Stimulated activated naive CD8-positive, alpha-beta T cell treated with anti-CD3 and anti-CD28 coated beads, Interleukin-15, Interleukin-2, amounts not matched to agents 100 ng/mL and 50 ng/mL, for 24 hours (primary cell): ENCODE data around the gene ARHGAP18.

Experiments used
- H3K27ac Mint-ChIP-seq: one replicate; pipeline ENCODE4 v1.8.0; 2021; ENCODE audit warnings: mild to moderate bottlenecking, mixed read lengths
- H3K27me3 Mint-ChIP-seq: one replicate; pipeline ENCODE4 v1.8.0; 2021; ENCODE audit warnings: mixed read lengths
- H3K36me3 Mint-ChIP-seq: one replicate; pipeline ENCODE4 v1.8.0; 2021; ENCODE audit warnings: low read depth, mixed read lengths
- H3K4me1 Mint-ChIP-seq: one replicate; pipeline ENCODE4 v1.8.0; 2021; ENCODE audit warnings: low read depth, mixed read lengths
- H3K4me3 Mint-ChIP-seq: one replicate; pipeline ENCODE4 v1.8.0; 2021; ENCODE audit warnings: mild to moderate bottlenecking, mixed read lengths
- H3K9me3 Mint-ChIP-seq: one replicate; pipeline ENCODE4 v1.8.0; 2021; ENCODE audit warnings: mixed read lengths

Gene ARHGAP18

DNA sequence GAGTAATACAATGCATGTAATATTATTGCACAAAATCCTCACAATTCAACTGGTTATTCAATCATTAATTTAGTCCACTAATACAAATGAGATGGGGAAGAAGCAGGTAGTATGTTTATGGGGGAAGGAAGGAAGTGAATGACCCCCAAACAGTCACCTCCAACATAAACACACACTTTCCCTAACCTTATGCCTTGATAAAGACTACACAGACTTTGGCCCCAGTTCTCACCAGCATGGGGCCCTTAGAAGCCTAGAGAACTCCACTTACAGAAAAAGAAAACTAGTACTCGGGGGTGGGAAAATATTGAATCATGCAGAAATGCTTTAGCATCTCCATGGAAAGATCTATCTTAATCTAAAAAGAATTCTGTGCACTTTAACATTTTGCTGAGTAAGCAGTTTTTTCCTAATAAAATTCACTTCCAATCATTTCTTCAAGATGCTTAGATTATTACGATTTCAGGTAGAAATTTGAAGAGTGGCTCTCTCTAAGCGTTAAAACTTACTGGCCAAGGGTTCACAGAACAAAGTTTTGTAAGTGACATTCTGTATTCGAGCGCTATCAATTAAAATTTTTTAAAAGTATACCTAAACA is 18.8 kb downstream of the ARHGAP18 start:
- Mint-ChIP-seq H3K27ac (no peak overlapping the region), H3K36me3 (no peaks in the 10 kb centered on the region), H3K27me3 (no peaks in the 10 kb centered on the region), H3K4me3 (no peak overlapping the region), H3K4me1 (peaks cover 41% of the 10 kb centered on the region), H3K9me3 (no peaks in the 10 kb centered on the region)

GRCh38 chr6:129686941-129687627 is 22.9 kb downstream of the ARHGAP18 start:
- Mint-ChIP-seq H3K36me3 (no peaks in the 10 kb centered on the region), H3K9me3 (no peaks in the 10 kb centered on the region), H3K27me3 (no peaks in the 10 kb centered on the region), H3K4me3 (peak overlapping the region; percentile 47), H3K4me1 (peaks cover 60% of the 10 kb centered on the region), H3K27ac (peak overlapping the region; percentile 76)

GRCh38 chr6:129685662-129686031 is 24.3 kb downstream of the ARHGAP18 start:
- H3K9me3 Mint-ChIP-seq, result no peaks in the 10 kb centered on the region
- H3K27ac Mint-ChIP-seq, result no peak overlapping the region
- H3K4me1 Mint-ChIP-seq, result peaks cover 52% of the 10 kb centered on the region
- H3K36me3 Mint-ChIP-seq, result no peaks in the 10 kb centered on the region
- H3K4me3 Mint-ChIP-seq, result peak overlapping the region; percentile 37
- no peaks in the 10 kb centered on the region for H3K27me3 Mint-ChIP-seq

- Mint-ChIP-seq H3K36me3 (no peaks in the 10 kb centered on the region), H3K27me3 (no peaks in the 10 kb centered on the region), H3K4me3 (no peak overlapping the region), H3K9me3 (no peaks in the 10 kb centered on the region), H3K4me1 (peaks cover 52% of the 10 kb centered on the region), H3K27ac (no peak overlapping the region)
These were observed 24.9 kb downstream of the ARHGAP18 start for GRCh38 chr6:129684903-129685661.

DNA sequence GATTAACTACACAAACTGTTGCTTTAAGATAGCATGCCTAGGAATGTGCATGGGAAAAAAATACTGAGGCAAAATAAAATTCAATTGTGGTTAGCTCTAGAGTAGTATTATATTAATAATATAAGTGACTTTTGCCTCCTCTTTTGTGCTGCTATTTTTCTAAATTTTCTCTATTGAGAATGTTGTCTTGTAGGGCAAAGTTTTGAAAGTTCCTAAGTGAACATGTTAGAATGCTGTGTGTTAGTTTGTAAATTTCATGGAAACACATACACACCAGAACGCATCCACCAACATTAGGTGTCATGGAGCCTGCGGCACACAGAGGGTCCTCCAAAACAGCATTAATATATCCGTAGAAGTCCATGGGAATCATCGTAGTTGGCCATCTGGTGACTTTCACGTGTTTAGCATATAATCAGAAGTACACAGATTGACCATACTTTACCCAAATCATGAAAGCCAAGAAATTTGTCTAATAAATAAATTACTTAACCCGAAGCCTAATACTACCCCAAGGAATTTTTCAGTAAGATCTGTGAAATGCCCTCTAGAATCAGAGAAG is 25.6 kb downstream of the ARHGAP18 start:
- H3K36me3 Mint-ChIP-seq, result no peaks in the 10 kb centered on the region
- peak overlapping the region; percentile 93 for H3K27ac Mint-ChIP-seq
- peaks cover 52% of the 10 kb centered on the region for H3K4me1 Mint-ChIP-seq
- H3K4me3 Mint-ChIP-seq, result peak overlapping the region; percentile 69
- H3K27me3 Mint-ChIP-seq, result no peaks in the 10 kb centered on the region
- H3K9me3 Mint-ChIP-seq, result no peaks in the 10 kb centered on the region

GRCh38 chr6:129683601-129684322 is 26.2 kb downstream of the ARHGAP18 start:
- Mint-ChIP-seq H3K36me3 (no peaks in the 10 kb centered on the region), H3K27me3 (no peaks in the 10 kb centered on the region), H3K4me3 (peak overlapping the region; percentile 69), H3K27ac (peak overlapping the region; percentile 93), H3K4me1 (peaks cover 52% of the 10 kb centered on the region), H3K9me3 (no peaks in the 10 kb centered on the region)

DNA sequence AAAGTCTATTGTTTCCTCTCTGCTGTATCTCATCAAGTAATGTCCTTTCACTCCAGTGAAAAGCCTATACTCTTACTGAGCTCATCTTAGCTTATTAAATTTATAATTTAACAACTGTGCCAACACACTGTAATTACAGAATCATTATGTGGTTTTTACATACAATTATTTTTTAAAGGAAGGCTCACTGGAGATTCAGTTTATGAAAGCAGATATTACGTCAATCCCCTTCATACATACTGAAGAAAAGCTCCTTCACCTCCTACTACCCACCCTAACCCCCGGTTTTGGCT is 28.1 kb downstream of the ARHGAP18 start:
- Mint-ChIP-seq H3K4me1 (peaks cover 49% of the 10 kb centered on the region), H3K4me3 (no peak overlapping the region), H3K36me3 (no peaks in the 10 kb centered on the region), H3K9me3 (no peaks in the 10 kb centered on the region), H3K27ac (no peak overlapping the region), H3K27me3 (no peaks in the 10 kb centered on the region)

GRCh38 chr6:129680633-129681032 is 29.3 kb downstream of the ARHGAP18 start:
- no peaks in the 10 kb centered on the region for H3K27me3 Mint-ChIP-seq

DNA sequence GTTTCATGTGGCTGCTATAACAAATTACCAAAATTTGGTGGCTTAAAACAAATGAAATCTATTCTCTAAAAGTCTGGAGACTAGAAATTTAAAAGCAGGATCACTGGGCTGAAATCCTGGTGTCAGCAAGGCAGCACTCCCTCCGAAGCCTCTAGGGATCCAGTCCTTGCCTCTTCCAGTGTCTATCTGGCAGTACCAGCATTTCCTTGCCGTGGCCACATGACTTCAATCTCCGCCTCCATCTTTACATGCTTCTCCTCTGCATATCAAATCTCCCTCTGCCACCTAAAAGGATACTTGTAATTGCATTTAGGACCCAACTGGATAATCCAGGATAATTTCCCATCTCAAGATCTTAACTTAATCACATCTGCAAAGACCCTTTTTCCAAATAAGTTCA is 30.2 kb downstream of the ARHGAP18 start:
- H3K4me1 Mint-ChIP-seq, result peaks cover 31% of the 10 kb centered on the region
- no peaks in the 10 kb centered on the region for H3K9me3 Mint-ChIP-seq
- no peaks in the 10 kb centered on the region for H3K36me3 Mint-ChIP-seq
- no peak overlapping the region for H3K27ac Mint-ChIP-seq
- no peak overlapping the region for H3K4me3 Mint-ChIP-seq
- H3K27me3 Mint-ChIP-seq, result no peaks in the 10 kb centered on the region

More at GRCh38 chr6:129680633-129681032, 29.3 kb downstream of the ARHGAP18 start:
- Mint-ChIP-seq H3K4me3 (no peak overlapping the region), H3K36me3 (no peaks in the 10 kb centered on the region), H3K9me3 (no peaks in the 10 kb centered on the region), H3K27ac (no peak overlapping the region), H3K4me1 (peaks cover 37% of the 10 kb centered on the region)

DNA sequence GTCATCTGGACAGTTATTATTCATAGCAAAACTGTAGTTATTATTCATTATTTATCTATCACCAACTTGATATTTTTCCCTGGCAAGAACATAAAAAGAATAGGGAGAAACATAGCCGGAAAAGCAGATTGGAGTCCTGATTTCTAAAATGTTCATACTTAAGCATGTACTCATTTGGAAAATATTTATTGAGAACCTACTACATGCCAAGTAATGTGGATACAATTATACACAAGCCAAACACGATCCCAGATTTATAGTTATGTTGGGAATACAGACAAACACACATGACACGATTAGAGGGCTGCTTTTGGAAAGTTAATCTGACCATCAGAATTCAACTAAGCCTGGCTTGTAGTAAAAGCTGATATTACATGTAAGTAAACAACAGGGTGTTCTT is 30.7 kb downstream of the ARHGAP18 start:
- Mint-ChIP-seq H3K36me3 (no peaks in the 10 kb centered on the region), H3K4me1 (peaks cover 27% of the 10 kb centered on the region)

DNA sequence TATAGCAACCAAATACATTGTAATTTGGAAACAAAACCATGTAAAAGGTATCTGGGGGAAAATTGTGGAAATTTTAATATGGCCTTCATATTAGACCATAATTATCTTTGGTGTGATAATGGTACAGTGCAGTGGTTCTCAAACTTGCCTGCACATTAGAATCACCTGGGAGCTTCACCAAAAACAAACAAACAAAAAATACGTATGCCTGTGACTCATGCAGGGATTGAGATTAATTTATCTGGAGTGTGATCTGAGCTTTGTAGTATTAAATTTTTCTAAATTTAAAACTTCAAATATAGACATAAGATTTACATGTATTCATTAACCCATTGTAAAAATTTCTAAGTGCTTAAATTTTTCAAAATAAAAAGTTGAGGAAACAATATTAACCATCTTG is 31.5 kb downstream of the ARHGAP18 start:
- no peaks in the 10 kb centered on the region for H3K36me3 Mint-ChIP-seq
- no peak overlapping the region for H3K27ac Mint-ChIP-seq
- no peaks in the 10 kb centered on the region for H3K9me3 Mint-ChIP-seq
- no peaks in the 10 kb centered on the region for H3K27me3 Mint-ChIP-seq
- H3K4me1 Mint-ChIP-seq, result peaks cover 24% of the 10 kb centered on the region
- H3K4me3 Mint-ChIP-seq, result no peak overlapping the region

More for the DNA sequence above, 30.7 kb downstream of the ARHGAP18 start:
- Mint-ChIP-seq H3K9me3 (no peaks in the 10 kb centered on the region), H3K27me3 (no peaks in the 10 kb centered on the region), H3K27ac (no peak overlapping the region), H3K4me3 (no peak overlapping the region)

GRCh38 chr6:129677620-129678325 is 32.2 kb downstream of the ARHGAP18 start:
- H3K9me3 Mint-ChIP-seq, result no peaks in the 10 kb centered on the region
- H3K36me3 Mint-ChIP-seq, result no peaks in the 10 kb centered on the region
- H3K27me3 Mint-ChIP-seq, result no peaks in the 10 kb centered on the region
- H3K27ac Mint-ChIP-seq, result no peak overlapping the region
- H3K4me3 Mint-ChIP-seq, result no peak overlapping the region
- H3K4me1 Mint-ChIP-seq, result peaks cover 27% of the 10 kb centered on the region

DNA sequence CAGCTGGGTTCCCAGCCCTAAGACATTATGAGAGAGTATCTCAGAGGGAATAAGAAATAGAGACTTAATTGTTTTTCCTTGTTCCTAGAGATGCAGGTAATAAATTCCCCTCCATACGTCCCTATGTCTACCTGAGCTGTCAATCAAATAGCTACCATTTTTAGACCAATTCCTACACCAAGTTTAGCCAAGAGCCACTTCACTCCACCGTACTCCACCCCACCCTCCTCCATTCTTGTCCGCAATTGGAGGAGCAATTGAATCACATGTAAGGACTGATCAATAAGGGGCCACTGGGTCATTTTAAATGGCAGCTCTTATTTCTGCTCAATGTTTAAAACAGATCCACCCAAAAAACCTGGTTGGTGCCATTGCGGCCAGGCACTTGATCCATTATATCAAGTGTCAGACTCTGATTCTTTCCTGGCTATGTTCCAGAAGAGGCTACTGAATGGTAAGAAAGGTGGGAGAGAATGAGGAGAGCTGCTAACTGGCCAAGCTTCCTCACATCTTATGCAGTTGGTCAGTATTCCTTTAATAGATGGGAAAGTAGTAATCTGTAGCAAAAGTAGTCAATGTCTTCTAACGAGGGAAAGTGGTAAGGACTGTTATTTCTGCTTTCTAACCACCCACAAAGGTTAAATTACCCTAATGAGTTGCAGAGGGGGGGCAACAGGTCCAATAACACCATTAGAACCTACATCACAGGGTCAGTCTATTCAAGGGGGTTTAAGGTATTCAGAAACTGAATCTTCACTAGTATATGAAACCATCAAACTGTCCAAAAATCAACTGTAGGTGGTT is 34.1 kb downstream of the ARHGAP18 start:
- H3K4me3 Mint-ChIP-seq, result no peak overlapping the region
- no peaks in the 10 kb centered on the region for H3K9me3 Mint-ChIP-seq
- H3K27me3 Mint-ChIP-seq, result no peaks in the 10 kb centered on the region
- peaks cover 46% of the 10 kb centered on the region for H3K4me1 Mint-ChIP-seq
- H3K36me3 Mint-ChIP-seq, result no peaks in the 10 kb centered on the region
- no peak overlapping the region for H3K27ac Mint-ChIP-seq

- H3K4me3 Mint-ChIP-seq, result no peak overlapping the region
- H3K36me3 Mint-ChIP-seq, result no peaks in the 10 kb centered on the region
- peak overlapping the region; percentile 45 for H3K27ac Mint-ChIP-seq
- no peaks in the 10 kb centered on the region for H3K9me3 Mint-ChIP-seq
- H3K27me3 Mint-ChIP-seq, result no peaks in the 10 kb centered on the region
- H3K4me1 Mint-ChIP-seq, result peaks cover 49% of the 10 kb centered on the region
These were observed 36.2 kb downstream of the ARHGAP18 start for GRCh38 chr6:129673748-129674147.
